22Rv1 (cell line): ENCODE data around the gene PNPLA7.

Experiments used
- ZFX ChIP-seq: fragments of 450-650 bp; IDR thresholded peaks from 2 replicates; pipeline ENCODE4 v1.6.1; 2017; ENCODE audit warnings: antibody characterized with exemption, borderline replicate concordance
- TF ChIP-seq, protein P1 (sequence below): fragments of 450-650 bp; IDR thresholded peaks from 2 replicates; pipeline ENCODE4 v1.5.1; 2017; ENCODE audit warnings: mild to moderate bottlenecking

DNA sequence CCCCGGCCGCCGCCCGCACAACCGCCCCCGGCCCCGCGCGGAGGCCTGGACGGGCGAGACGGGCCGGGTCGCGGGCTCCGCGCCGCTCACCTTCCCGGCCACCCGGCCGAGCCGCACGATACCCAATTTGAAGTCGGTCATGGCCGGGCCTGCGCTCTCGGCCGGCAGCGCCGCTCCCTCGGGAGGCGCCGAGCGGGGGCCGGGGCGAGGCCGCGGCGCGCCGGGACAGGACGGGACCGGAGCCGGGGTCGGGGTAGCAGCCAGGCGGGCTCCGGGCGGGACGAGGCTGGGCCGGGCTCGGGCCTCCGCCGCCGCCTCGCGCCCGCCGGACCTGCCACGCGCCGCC lies 39.9 kb upstream of the PNPLA7 start:
- TF ChIP-seq, protein P1, sequence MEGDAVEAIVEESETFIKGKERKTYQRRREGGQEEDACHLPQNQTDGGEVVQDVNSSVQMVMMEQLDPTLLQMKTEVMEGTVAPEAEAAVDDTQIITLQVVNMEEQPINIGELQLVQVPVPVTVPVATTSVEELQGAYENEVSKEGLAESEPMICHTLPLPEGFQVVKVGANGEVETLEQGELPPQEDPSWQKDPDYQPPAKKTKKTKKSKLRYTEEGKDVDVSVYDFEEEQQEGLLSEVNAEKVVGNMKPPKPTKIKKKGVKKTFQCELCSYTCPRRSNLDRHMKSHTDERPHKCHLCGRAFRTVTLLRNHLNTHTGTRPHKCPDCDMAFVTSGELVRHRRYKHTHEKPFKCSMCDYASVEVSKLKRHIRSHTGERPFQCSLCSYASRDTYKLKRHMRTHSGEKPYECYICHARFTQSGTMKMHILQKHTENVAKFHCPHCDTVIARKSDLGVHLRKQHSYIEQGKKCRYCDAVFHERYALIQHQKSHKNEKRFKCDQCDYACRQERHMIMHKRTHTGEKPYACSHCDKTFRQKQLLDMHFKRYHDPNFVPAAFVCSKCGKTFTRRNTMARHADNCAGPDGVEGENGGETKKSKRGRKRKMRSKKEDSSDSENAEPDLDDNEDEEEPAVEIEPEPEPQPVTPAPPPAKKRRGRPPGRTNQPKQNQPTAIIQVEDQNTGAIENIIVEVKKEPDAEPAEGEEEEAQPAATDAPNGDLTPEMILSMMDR, result no peak
- no peak for TF ChIP-seq ZFX
